ENCODE measurements around the gene GRM4.

DNA sequence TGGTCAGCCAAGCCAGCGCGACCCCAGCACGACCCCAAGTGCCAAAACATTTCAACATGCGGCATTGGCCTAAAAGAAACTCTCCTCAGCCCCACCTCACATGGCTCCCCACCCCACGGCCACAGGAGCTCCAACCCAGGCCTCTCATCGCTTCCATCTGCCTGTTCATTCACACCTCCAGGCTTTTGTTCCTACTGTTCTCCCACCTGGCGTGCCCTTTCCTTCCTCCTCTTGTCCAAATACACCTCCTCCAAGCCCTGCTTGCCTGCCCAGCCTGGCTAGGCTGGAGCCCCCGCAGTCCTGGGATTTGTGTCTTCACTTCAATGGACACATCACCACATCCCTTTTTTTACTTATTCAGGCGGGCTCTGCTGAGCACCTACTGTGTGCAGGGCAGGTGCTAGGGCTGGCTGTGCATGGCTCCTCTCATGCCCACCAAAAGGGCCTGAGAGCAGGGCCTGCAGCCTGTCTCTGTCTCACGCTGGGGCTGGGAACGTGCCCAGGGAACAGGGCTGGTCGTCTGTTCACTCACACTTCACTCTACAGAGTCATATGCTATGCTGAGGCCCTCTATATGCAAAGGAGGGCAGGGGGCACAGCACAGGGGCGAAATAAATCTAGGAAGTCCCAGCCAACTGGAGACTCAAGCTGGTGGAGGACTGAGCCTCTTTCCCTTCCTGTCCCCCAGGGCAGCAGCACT, 61.1 kb downstream of the GRM4 start:
- TF ChIP-seq, protein P1, sequence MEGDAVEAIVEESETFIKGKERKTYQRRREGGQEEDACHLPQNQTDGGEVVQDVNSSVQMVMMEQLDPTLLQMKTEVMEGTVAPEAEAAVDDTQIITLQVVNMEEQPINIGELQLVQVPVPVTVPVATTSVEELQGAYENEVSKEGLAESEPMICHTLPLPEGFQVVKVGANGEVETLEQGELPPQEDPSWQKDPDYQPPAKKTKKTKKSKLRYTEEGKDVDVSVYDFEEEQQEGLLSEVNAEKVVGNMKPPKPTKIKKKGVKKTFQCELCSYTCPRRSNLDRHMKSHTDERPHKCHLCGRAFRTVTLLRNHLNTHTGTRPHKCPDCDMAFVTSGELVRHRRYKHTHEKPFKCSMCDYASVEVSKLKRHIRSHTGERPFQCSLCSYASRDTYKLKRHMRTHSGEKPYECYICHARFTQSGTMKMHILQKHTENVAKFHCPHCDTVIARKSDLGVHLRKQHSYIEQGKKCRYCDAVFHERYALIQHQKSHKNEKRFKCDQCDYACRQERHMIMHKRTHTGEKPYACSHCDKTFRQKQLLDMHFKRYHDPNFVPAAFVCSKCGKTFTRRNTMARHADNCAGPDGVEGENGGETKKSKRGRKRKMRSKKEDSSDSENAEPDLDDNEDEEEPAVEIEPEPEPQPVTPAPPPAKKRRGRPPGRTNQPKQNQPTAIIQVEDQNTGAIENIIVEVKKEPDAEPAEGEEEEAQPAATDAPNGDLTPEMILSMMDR (IDR thresholded peaks at IDR 0.05) = no peak
- TF ChIP-seq POLR2A (IDR thresholded peaks at IDR 0.05) = no peak

All from ovary (tissue), 3 donors.